ENCODE measurements around the gene RPAP3.

Gene RPAP3

DNA sequence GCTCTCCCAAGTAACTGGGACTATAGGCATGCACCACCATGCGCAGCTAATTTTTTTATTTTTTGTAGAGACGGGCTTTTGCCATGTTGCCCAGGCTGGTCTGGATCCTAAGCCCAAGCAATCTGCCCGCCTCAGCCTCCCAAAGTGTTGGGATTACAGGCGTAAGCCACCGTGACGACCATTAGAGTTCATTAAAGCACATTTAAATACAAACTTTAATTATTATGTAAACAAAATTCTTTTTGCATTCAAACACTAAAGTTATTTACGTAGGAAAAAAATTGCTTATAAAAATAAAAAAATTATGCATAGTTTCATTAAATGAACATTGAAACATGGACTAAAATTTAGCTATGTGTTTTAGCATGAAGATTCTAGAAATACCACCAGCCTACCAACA lies 7.2 kb downstream of the RPAP3 start:
- Histone ChIP-seq H3K27me3 (ENCODE audit: insufficient read depth, low read depth) (no peaks in the 10 kb centered on the region), H3K4me3 (IDR thresholded peaks at IDR 0.05; ENCODE audit: insufficient read depth, low read depth, low read length) (no peak overlapping the region), H3K4me2 (no peak overlapping the region), H3K36me3 (ENCODE audit: insufficient read depth) (0 out of 2 replicates have a peak, but pooled peaks cover 4% of the 10 kb centered on the region), H3K4me1 (ENCODE audit: low read depth, poor library complexity, severe bottlenecking) (no peaks in the 10 kb centered on the region), H3K9ac (no peak overlapping the region), H3K79me2 (ENCODE audit: insufficient read depth, low read depth) (peaks cover 13% of the 10 kb centered on the region), H2AFZ (ENCODE audit: low read depth) (no peak overlapping the region), H4K20me1 (ENCODE audit: insufficient read depth) (no peaks in the 10 kb centered on the region), H3K27ac (no peak overlapping the region)
- TF ChIP-seq, protein P1, sequence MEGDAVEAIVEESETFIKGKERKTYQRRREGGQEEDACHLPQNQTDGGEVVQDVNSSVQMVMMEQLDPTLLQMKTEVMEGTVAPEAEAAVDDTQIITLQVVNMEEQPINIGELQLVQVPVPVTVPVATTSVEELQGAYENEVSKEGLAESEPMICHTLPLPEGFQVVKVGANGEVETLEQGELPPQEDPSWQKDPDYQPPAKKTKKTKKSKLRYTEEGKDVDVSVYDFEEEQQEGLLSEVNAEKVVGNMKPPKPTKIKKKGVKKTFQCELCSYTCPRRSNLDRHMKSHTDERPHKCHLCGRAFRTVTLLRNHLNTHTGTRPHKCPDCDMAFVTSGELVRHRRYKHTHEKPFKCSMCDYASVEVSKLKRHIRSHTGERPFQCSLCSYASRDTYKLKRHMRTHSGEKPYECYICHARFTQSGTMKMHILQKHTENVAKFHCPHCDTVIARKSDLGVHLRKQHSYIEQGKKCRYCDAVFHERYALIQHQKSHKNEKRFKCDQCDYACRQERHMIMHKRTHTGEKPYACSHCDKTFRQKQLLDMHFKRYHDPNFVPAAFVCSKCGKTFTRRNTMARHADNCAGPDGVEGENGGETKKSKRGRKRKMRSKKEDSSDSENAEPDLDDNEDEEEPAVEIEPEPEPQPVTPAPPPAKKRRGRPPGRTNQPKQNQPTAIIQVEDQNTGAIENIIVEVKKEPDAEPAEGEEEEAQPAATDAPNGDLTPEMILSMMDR (conservative IDR thresholded peaks at IDR 0.05; ENCODE audit: low read depth, low read length), result no peak

DNA sequence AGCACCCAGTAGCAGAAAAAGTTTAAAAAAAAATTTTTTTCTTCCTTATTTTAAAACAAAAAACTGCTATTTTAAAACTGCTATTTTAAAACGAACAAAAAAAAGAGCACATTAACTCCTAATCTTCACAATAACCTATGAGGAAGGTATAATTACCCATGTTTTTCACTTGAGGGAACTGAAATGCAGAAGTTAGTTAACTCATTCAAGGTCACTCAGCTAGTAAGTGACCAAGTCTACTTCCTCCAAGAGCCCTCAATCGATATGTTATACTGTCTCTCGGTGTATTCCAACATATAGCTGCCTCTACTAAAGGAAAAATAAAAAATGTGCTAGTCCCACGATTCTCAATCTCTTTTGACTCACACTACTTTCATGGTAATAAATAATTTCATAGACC lies 7.8 kb downstream of the RPAP3 start:
- Histone ChIP-seq H3K9ac (no peak overlapping the region), H3K4me2 (no peak overlapping the region), H3K27me3 (ENCODE audit: insufficient read depth, low read depth) (no peaks in the 10 kb centered on the region), H3K27ac (no peak overlapping the region), H3K36me3 (ENCODE audit: insufficient read depth) (0 out of 2 replicates have a peak, but pooled peaks cover 4% of the 10 kb centered on the region), H3K79me2 (ENCODE audit: insufficient read depth, low read depth) (peaks cover 8% of the 10 kb centered on the region), H3K4me3 (IDR thresholded peaks at IDR 0.05; ENCODE audit: insufficient read depth, low read depth, low read length) (no peak overlapping the region), H2AFZ (ENCODE audit: low read depth) (no peak overlapping the region), H4K20me1 (ENCODE audit: insufficient read depth) (no peaks in the 10 kb centered on the region), H3K4me1 (ENCODE audit: low read depth, poor library complexity, severe bottlenecking) (no peaks in the 10 kb centered on the region)
- TF ChIP-seq, protein P1 (conservative IDR thresholded peaks at IDR 0.05; ENCODE audit: low read depth, low read length), result no peak

DNA sequence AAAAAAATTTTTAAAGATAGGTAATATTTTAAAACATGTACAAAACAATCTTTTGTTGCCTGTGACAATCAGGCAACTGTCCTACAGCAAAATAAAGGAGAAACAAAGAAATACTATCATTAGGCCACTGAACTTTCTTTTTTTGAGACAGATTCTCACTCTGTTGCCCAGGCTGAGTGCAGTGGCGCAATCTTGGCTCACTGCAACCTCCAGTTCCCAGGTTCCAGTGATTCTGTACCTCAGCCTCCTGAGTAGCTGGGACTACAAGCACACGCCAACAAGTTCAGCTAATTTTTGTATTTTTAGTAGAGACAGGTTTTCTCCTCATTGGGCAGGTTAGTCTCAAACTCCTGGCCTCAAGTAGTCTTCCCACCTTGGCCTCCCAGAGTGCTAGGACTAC lies 16.6 kb downstream of the RPAP3 start:
- Histone ChIP-seq H3K4me2 (no peak overlapping the region), H2AFZ (ENCODE audit: low read depth) (no peak overlapping the region), H3K27ac (no peak overlapping the region), H3K79me2 (ENCODE audit: insufficient read depth, low read depth) (no peaks in the 10 kb centered on the region), H3K36me3 (ENCODE audit: insufficient read depth) (peaks cover 4% of the 10 kb centered on the region; the same call in 1 of the 2 replicates), H4K20me1 (ENCODE audit: insufficient read depth) (peaks cover 5% of the 10 kb centered on the region; the same call in 1 of the 2 replicates), H3K9ac (no peak overlapping the region), H3K4me3 (IDR thresholded peaks at IDR 0.05; ENCODE audit: insufficient read depth, low read depth, low read length) (no peak overlapping the region), H3K27me3 (ENCODE audit: insufficient read depth, low read depth) (no peaks in the 10 kb centered on the region), H3K4me1 (ENCODE audit: low read depth, poor library complexity, severe bottlenecking) (no peaks in the 10 kb centered on the region)
- TF ChIP-seq, protein P1 (conservative IDR thresholded peaks at IDR 0.05; ENCODE audit: low read depth, low read length), result no peak

DNA sequence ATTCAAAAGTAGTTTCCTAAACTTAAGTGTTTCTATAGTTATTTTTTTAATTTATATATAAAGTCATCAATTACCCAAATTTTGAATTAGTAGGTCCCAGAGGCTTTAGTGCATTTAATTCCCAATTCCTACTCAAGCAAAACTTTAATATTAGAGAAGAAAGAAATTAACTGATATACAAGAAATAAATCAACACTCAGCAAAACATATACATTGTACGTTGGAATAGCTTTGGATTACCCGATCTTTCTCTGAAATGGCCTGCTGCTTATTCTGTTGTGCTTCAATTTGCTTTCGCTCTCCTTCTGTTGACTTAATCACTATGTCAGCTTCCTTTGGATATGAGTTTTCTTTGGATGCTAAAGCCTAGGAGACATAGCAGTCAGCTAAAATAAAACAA lies 18.2 kb downstream of the RPAP3 start:
- TF ChIP-seq, protein P1 (conservative IDR thresholded peaks at IDR 0.05; ENCODE audit: low read depth, low read length), result no peak
- no peaks in the 10 kb centered on the region for H3K4me1 ChIP-seq (ENCODE audit: low read depth, poor library complexity, severe bottlenecking)
- H3K36me3 ChIP-seq (ENCODE audit: insufficient read depth), result peaks cover 4% of the 10 kb centered on the region; the same call in 1 of the 2 replicates
- no peak overlapping the region for H2AFZ ChIP-seq (ENCODE audit: low read depth)
- no peak overlapping the region for H3K9ac ChIP-seq
- no peak overlapping the region for H3K4me3 ChIP-seq (IDR thresholded peaks at IDR 0.05; ENCODE audit: insufficient read depth, low read depth, low read length)
- no peaks in the 10 kb centered on the region for H3K27me3 ChIP-seq (ENCODE audit: insufficient read depth, low read depth)
- no peak overlapping the region for H3K27ac ChIP-seq
- H4K20me1 ChIP-seq (ENCODE audit: insufficient read depth), result peaks cover 5% of the 10 kb centered on the region; the same call in 1 of the 2 replicates
- H3K79me2 ChIP-seq (ENCODE audit: insufficient read depth, low read depth), result no peaks in the 10 kb centered on the region
- H3K4me2 ChIP-seq, result no peak overlapping the region
